Measurements from ENCODE around the gene FHOD3.

Gene FHOD3

DNA sequence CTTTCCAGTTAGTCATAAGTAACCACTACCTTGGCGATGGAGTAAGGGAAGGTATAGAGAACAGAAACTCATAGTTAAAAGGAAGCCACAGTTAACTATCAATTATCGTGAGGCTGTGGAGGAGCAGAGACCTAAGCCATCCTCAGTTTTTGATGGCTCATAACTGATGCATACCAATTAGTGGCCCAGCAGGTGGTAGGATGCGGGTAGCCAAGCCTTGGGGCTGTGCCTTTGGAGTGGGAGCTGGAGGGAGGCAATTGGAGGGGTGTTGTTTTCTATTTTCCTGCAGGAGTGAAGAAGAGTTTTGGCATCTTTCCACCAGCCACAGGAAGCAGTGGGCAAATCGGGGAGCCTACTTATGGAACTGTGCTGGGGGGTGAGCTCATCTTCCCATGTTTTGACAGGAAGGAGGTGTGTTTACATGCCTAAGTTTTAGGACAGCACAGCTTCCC, 336.5 kb downstream of the FHOD3 start:
- no peak for DNase-seq (ENCODE audit: low read depth)

- DNase-seq (ENCODE audit: low read depth) = no peak
These were observed 337.2 kb downstream of the FHOD3 start for GRCh38 chr18:36634573-36635216.

DNA sequence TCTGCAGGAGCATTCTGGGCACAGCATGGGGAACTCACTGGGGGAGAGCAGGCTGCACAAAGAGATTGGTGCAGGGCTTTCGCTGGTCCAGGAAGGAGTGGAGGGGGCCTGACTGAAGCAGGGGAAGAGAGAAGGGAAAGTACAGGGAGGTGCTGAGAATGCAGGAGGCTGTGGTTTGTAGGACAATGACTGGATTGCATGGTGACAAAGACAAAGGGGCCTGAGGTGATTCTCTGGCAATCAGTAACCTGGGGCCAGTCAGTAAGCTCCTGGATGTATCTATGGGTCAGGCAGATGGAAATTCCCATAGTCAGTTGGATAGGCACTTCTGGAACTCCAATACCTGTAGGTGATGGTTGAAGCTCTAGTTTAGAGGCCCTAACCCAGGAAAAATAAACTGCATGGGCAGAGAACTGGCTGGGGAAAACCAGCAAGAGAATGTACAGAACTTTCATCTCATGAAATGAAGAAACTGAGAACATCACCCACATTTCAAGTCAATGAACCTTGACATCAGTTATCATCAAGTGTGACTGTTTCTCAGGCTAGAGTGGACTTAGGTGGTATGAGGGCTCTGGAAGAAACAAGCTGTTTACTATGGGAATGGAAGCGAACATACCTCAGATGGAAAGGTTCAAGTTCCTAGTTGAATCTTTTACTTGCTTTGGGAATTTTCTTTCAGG, 338.0 kb downstream of the FHOD3 start:
- no peak for DNase-seq (ENCODE audit: low read depth)

DNA sequence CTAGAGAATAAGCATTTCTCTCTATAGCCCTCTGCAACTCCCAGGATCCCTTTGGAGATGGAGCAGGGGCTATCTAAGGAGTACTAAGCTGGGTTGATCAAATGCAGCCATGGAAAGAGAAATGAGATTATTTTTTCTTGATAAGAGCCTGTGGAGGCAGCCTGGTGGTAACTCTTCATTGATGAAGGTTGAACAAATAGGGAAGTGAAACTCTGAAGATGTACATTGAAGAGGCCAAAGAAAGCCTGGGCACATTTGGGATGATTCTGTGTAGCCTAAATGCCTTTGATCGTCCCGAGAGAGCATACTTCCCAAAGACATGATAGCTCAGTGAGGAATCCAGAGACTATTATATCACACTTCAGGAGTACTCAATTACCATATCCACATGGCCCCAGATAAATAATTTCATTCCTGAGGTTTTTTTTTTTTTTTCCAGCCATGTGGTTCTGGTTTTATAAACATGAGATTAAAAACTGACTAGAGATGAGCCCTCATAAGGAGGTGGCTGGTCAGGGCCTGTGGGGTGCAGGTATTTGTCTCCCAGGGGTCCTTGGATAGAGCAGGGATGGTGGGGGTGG, 338.8 kb downstream of the FHOD3 start:
- DNase-seq (ENCODE audit: low read depth) = no peak

GRCh38 chr18:36638224-36638623, 340.7 kb downstream of the FHOD3 start:
- DNase-seq (ENCODE audit: low read depth) = no peak

DNA sequence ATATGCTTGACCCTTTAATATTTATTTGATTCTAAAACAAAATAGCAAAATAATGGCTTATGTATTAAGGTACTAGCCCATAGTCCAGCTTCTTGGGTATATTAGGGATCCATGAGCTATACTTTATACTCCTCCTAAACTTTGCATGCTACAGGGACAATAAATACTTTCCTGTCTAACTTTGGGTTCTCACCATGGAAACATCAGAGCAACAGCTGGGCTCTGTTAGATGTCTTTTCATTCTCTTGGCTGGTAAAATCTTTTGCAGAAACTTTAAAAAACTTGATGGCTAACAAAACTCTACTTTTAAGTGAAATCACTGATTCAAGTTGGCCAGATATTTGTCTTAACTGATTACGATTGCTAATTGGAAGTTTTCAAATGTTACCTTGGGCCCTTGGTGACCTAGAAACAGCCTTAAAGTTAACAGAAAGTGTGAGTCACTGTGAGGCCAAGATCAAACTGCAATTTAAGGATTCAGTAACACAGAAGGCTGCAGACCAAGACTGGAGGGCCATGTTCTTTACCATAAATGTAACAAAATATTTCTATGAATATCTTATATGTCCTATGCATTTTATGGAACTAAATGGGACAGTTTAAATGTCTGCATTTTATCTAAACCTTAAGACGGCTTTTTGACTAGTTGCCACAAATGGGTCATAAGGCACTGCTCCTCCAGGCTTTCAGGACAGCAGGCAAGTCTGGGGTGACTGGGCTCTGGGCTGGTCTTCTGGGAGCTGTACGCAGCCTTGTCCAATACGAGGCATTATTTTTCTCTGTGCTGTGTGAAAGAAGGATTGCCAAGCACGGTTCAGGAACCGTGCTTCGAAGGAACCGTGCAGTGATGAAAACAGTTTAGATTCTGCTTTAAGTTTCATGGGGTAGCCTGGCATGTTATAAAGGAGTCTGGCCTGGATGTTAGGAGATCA, 342.8 kb downstream of the FHOD3 start:
- DNase-seq (ENCODE audit: low read depth) = no peak

- no peak for DNase-seq (ENCODE audit: low read depth)
These were observed 345.5 kb downstream of the FHOD3 start for GRCh38 chr18:36643061-36643460.

- no peak for DNase-seq (ENCODE audit: low read depth)
These were observed 351.3 kb downstream of the FHOD3 start for GRCh38 chr18:36648803-36649202.

GRCh38 chr18:36649205-36649604, 351.7 kb downstream of the FHOD3 start:
- no peak for DNase-seq (ENCODE audit: low read depth)

- no peak for DNase-seq (ENCODE audit: low read depth)
These were observed 352.8 kb downstream of the FHOD3 start for GRCh38 chr18:36650266-36650665.

DNA sequence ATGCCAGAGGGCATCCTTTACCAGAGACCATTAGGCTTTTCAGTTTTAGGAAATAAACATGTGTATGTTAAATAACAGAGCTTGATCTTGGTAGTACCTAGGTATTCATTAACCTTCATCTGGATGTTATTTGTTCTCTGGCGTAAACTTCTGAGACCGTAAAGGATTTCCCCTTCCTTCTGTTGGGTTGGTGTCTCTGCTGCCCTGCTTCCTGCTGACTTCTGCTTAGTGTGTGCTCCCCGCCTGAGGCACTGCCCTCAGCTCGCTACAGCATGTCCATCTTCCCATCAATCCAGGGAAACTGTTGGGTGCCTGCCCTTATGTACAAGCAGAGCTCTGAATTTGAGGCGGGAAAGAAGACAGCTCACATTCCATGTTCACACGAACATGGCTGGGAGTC, 353.4 kb downstream of the FHOD3 start:
- DNase-seq (ENCODE audit: low read depth) = no peak

- no peak for DNase-seq (ENCODE audit: low read depth)
These were observed 355.0 kb downstream of the FHOD3 start for GRCh38 chr18:36652503-36652902.

GRCh38 chr18:36653141-36653869, 355.8 kb downstream of the FHOD3 start:
- no peak for DNase-seq (ENCODE audit: low read depth)

DNA sequence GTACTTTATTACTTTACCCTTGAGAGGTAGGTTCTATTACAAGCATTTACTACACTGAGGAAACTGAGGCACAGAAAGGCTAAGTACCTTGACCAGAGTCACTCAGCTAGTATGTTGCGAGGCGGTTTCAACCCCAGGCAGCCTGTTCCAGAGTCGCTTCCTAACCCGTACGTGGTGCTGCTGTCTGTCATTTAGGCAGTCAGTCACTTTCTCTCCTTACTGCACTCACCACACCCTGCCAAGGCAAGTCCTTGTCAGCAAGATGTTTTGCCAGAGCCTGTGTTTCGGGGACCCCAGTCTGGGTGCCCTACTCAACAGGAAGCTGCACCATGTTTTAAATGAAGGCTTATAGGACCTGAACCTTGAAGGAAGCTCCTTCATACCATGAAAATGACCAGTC, 356.4 kb downstream of the FHOD3 start:
- no peak for DNase-seq (ENCODE audit: low read depth)

DNA sequence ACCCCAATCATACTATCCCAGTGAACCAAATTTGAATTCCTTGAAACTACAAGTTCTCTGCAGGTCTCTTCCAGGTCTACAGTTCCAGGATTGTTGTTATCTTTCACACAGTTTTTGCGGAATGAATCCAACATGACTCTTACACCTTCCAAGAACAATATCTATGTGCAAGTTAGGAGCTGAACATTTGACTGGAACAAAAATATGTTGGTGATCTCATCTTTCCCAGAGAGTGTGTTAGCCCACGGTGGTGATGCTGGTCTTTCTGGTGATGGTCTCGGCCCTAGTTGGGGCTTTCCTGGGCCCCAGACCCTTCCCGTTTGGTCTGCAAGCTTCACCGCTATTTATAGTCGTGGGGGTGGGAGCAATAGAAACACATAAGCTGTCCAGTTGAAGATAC, 357.6 kb downstream of the FHOD3 start:
- DNase-seq (ENCODE audit: low read depth) = no peak

DNA sequence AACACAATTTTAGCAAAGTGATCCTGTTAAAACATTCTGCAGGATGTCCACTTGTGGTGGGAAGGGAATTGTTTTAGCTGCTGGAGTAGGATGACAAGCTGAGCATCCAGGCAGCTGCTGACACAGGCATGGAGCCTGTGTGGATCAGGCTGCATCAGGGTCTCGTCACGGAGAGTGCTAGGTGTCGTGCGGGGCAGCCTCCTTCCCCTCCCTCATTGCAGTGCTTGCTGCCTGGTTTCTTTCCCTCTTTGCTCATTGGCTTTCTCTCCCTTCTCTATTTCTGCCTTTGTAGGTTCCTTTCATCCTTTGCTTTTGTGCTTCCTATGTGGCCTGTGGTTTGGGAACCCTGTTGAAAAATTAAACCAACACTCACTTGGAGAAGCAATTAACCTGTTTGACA, 358.4 kb downstream of the FHOD3 start:
- no peak for DNase-seq (ENCODE audit: low read depth)

DNA sequence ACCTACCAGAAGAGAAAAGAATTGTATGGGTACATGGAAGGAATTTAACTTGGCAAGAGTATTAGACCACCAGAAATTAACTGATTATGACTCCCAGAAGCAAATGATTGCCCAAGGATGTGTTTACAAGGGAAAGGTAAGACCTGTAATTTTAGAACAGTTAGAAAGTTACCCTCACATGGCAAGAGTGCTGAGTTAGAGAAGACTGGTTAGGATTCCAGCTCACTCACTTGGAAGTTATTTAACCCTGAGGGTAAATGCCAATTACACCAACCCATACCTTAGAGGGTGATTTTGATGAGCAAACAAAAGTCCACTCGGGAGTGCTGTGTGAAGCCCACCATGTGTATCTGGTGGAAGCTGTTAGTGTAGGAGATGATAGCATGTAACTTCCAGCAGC, 361.1 kb downstream of the FHOD3 start:
- no peak for DNase-seq (ENCODE audit: low read depth)

- DNase-seq (ENCODE audit: low read depth) = no peak
These were observed 362.8 kb downstream of the FHOD3 start for GRCh38 chr18:36660311-36660710.

GRCh38 chr18:36661999-36662398, 364.5 kb downstream of the FHOD3 start:
- DNase-seq (ENCODE audit: low read depth) = no peak

GRCh38 chr18:36663312-36663711, 365.8 kb downstream of the FHOD3 start:
- DNase-seq (ENCODE audit: low read depth) = no peak

DNA sequence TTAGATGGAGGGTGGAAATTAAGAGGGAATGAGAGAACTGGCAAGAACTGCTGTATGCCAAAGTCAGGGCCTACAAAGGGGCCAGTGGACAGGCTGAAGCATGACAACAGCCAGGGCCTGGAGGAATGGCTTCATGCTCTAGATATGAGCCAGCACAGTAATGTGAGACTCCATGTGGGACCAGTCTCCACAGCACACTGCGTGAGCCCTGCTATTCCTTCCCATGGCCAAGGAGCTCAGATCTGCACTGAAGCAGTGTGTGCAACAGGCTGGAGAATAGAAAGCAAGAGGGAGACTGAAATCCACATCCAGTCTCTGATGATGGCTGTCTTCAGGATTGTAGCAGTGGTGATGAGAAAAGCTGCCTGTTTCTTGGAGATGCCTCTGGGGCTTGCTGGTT, 368.4 kb downstream of the FHOD3 start:
- DNase-seq (ENCODE audit: low read depth) = no peak

DNA sequence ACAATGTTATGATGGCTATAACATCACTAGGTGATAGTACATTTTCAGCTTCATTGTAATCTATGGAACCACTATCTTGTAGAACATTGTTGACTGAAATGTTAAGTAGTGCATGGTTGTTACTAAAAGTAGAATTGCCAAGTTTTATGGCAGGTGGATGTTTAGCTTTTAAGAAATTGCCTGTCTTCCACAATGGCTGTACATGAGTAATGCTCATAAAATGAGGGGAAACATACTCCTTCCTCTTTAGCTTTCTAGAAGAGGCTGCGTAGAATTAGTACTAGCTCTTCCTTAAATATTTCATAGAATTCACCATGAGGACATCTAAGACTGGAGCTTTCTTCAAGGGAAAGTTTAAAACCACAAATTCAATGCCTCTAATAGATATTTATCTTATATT, 370.3 kb downstream of the FHOD3 start:
- no peak for DNase-seq (ENCODE audit: low read depth)
